Panc1 (cell line): ENCODE measurements around the gene WWOX.

Experiments
- CTCF ChIP-seq: fragments of 450-650 bp; IDR thresholded peaks from 2 replicates; pipeline ENCODE4 v1.5.1; 2017; ENCODE audit warnings: mild to moderate bottlenecking
- POLR2AphosphoS5 ChIP-seq: IDR thresholded peaks from 2 replicates; pipeline ENCODE4 v1.6.1; 2012; ENCODE audit warnings: mild to moderate bottlenecking, low read depth, low read length, moderate library complexity
- REST ChIP-seq, 2 experiments: IDR thresholded peaks; 2 replicates each; pipeline ENCODE4 v1.6.1; 2011 to 2012; ENCODE audit warnings: low read depth in 2 of 2, control low read depth in 1 of 2, low read length in 1 of 2, mild to moderate bottlenecking in 1 of 2, moderate library complexity in 1 of 2; ENCODE audit not compliant: insufficient read depth in 1 of 2
- SIN3A ChIP-seq: IDR thresholded peaks from 2 replicates; pipeline ENCODE4 v1.6.1; 2012; ENCODE audit warnings: low read depth, mild to moderate bottlenecking, low read length, moderate library complexity, borderline replicate concordance; ENCODE audit not compliant: insufficient read depth

GRCh38 chr16:78184238-78185183 is 85.1 kb downstream of the WWOX start:
- no peak for TF ChIP-seq CTCF
- no peak for TF ChIP-seq POLR2AphosphoS5
- no peak for TF ChIP-seq REST (IDR thresholded peaks at IDR 0.05; ENCODE audit: insufficient read depth in 1 of 2, low read depth in 2 of 2, low read length in 1 of 2)
- no peak for TF ChIP-seq SIN3A
